Measurements from ENCODE around the gene KIF6.

GRCh38 chr6:39772559-39773273 is 47.5 kb upstream of the KIF6 start:
- TF ChIP-seq, protein P1, sequence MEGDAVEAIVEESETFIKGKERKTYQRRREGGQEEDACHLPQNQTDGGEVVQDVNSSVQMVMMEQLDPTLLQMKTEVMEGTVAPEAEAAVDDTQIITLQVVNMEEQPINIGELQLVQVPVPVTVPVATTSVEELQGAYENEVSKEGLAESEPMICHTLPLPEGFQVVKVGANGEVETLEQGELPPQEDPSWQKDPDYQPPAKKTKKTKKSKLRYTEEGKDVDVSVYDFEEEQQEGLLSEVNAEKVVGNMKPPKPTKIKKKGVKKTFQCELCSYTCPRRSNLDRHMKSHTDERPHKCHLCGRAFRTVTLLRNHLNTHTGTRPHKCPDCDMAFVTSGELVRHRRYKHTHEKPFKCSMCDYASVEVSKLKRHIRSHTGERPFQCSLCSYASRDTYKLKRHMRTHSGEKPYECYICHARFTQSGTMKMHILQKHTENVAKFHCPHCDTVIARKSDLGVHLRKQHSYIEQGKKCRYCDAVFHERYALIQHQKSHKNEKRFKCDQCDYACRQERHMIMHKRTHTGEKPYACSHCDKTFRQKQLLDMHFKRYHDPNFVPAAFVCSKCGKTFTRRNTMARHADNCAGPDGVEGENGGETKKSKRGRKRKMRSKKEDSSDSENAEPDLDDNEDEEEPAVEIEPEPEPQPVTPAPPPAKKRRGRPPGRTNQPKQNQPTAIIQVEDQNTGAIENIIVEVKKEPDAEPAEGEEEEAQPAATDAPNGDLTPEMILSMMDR (conservative IDR thresholded peaks at IDR 0.05; ENCODE audit: low read depth, low read length): no peak
- no peak for TF ChIP-seq EZH2 (IDR thresholded peaks at IDR 0.05; ENCODE audit: borderline replicate concordance, low read depth, low read length, poor library complexity, severe bottlenecking)
